Activated CD4-positive, alpha-beta memory T cell treated with anti-CD3 and anti-CD28 coated beads for 36 hours (primary cell): ENCODE data around the gene GPC1. TPM values are rescaled to one million over a fixed set of nuclear protein-coding genes. Genes with fewer than 3 reads are reported as not detected.

Experiments used
- CTCF ChIA-PET: fragments of 350-600 bp; sonication (Branson Sonifier 250); formaldehyde crosslinking; loops from one replicate; lab custom pipeline; 2021; ENCODE audit warnings: antibody characterized with exemption, inconsistent platforms; lab: Charles Lee
- POLR2A ChIA-PET: fragments of 350-600 bp; sonication (Branson Sonifier 250); formaldehyde crosslinking; loops from one replicate; lab custom pipeline; 2021; ENCODE audit warnings: antibody characterized with exemption; lab: Charles Lee
- DNase-seq: peaks from one replicate; pipeline ENCODE4 v3.0.0-alpha.2; 2020
- H3K27ac Mint-ChIP-seq: one replicate; pipeline ENCODE4 v1.8.0; 2021; ENCODE audit warnings: mixed read lengths
- H3K27me3 Mint-ChIP-seq: one replicate; pipeline ENCODE4 v1.8.0; 2021; ENCODE audit warnings: mixed read lengths
- H3K36me3 Mint-ChIP-seq: one replicate; pipeline ENCODE4 v1.8.0; 2021; ENCODE audit warnings: mixed read lengths
- H3K4me1 Mint-ChIP-seq: one replicate; pipeline ENCODE4 v1.8.0; 2021; ENCODE audit warnings: low read depth, mixed read lengths
- H3K4me3 Mint-ChIP-seq: one replicate; pipeline ENCODE4 v1.8.0; 2021; ENCODE audit warnings: mild to moderate bottlenecking, mixed read lengths
- H3K9me3 Mint-ChIP-seq: one replicate; pipeline ENCODE4 v1.8.0; 2021; ENCODE audit warnings: mixed read lengths
- intact Hi-C: fragments of 100-400 bp; cut with micrococcal nuclease; formaldehyde crosslinking; loops from one replicate; pipeline ENCODE4 v1.15.1; 2023
- total RNA-seq, 2 experiments: library from RNA; stranded (reverse); gene quantifications; one replicate each; pipeline ENCODE4 v1.2.3, GENCODE V29; 2021

The GPC1 gene
- total RNA-seq, 2 experiments from 2014 or later = 4.7 to 4.9 TPM

DNA sequence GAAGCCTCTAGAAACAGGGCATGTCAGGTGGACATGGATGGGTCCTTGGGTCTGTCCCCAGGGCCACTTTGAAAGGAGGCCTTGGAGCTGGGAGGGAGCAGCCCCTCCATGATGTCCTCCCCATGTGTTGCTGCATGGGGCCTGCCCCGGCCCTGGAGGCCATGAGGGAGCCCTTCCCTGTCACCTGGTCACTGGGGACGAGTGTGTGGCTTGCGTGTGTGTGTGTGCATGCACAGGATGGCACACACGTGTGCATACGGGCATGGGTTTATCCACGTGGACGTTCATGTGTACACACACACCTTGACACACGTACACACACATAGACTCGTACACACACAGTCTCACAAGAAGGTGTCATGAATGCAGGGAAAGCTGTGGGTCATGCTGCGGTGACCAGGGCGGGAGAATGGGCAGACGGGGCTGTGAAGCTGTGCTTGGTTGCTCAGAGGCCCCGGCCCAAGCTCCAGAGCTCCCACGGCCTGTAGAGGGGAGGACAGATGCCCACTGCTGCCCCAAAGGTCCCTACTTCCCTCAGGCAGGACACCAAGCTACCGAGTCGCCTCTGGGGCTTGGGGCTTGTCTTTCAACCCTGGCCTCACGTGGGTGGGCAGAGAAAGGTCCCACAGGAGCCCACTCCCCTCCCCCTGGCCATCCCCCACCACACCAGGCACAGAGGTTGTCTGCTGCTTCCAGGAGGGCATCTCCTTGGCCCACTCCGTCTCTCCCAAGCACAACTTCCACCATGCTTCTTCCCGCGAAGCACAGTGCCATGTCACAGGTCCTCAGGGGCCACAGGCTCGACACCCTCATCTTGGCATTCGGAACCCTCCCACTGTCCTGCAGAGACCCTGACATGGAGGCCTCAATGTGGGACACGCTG, 42.3 kb upstream of the GPC1 start:
- no peak overlapping the region for H3K27ac Mint-ChIP-seq

GRCh38 chr2:240393831-240394410, 41.5 kb upstream of the GPC1 start:
- Mint-ChIP-seq H3K4me3 (no peak overlapping the region), H3K4me1 (no peaks in the 10 kb centered on the region), H3K9me3 (no peaks in the 10 kb centered on the region), H3K36me3 (no peaks in the 10 kb centered on the region), H3K27me3 (no peaks in the 10 kb centered on the region), H3K27ac (no peak overlapping the region)
- no peak for DNase-seq
- ChIA-PET CTCF (no interaction called here), POLR2A (no interaction called here)
- intact Hi-C loops = no loop called here

More for the DNA sequence above, 42.3 kb upstream of the GPC1 start:
- no peaks in the 10 kb centered on the region for H3K27me3 Mint-ChIP-seq
- H3K4me3 Mint-ChIP-seq = no peak overlapping the region
- no peak for DNase-seq
- H3K36me3 Mint-ChIP-seq = no peaks in the 10 kb centered on the region
- no peaks in the 10 kb centered on the region for H3K9me3 Mint-ChIP-seq
- ChIA-PET POLR2A (no interaction called here), CTCF (no interaction called here)
- intact Hi-C loops = no loop called here
- H3K4me1 Mint-ChIP-seq = no peaks in the 10 kb centered on the region

- Mint-ChIP-seq H3K36me3 (no peaks in the 10 kb centered on the region), H3K4me1 (no peaks in the 10 kb centered on the region), H3K27ac (no peak overlapping the region), H3K4me3 (no peak overlapping the region), H3K27me3 (no peaks in the 10 kb centered on the region), H3K9me3 (no peaks in the 10 kb centered on the region)
- no peak for DNase-seq
- intact Hi-C loops = no loop called here
- ChIA-PET POLR2A (no interaction called here), CTCF (no interaction called here)
These were observed 40.9 kb upstream of the GPC1 start for GRCh38 chr2:240394549-240394948.

DNA sequence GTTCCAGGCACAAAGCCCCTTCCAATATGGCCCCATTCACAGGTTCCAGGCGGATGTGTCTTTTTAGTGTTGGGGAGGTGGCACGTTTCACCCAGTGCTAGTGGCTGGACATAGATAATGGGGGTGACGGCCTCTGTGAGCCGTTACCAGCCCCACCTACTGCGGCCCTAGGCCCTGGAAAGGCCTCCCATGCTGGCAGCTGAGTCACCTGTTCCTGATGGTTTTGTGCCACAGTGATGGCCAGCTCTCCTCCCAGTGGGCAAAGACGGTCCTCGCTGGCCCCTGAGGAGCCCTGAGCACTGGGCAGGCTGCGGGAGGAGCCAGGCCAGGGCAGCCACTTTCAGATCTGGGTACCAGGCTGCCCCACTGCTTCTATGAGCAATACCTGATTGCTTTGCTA, 40.0 kb upstream of the GPC1 start:
- DNase-seq = no peak
- ChIA-PET CTCF (no interaction called here), POLR2A (no interaction called here)
- H3K4me1 Mint-ChIP-seq = no peaks in the 10 kb centered on the region
- no peaks in the 10 kb centered on the region for H3K27me3 Mint-ChIP-seq
- H3K9me3 Mint-ChIP-seq = no peaks in the 10 kb centered on the region
- intact Hi-C loops = no loop called here
- H3K27ac Mint-ChIP-seq = no peak overlapping the region
- no peaks in the 10 kb centered on the region for H3K36me3 Mint-ChIP-seq
- no peak overlapping the region for H3K4me3 Mint-ChIP-seq

DNA sequence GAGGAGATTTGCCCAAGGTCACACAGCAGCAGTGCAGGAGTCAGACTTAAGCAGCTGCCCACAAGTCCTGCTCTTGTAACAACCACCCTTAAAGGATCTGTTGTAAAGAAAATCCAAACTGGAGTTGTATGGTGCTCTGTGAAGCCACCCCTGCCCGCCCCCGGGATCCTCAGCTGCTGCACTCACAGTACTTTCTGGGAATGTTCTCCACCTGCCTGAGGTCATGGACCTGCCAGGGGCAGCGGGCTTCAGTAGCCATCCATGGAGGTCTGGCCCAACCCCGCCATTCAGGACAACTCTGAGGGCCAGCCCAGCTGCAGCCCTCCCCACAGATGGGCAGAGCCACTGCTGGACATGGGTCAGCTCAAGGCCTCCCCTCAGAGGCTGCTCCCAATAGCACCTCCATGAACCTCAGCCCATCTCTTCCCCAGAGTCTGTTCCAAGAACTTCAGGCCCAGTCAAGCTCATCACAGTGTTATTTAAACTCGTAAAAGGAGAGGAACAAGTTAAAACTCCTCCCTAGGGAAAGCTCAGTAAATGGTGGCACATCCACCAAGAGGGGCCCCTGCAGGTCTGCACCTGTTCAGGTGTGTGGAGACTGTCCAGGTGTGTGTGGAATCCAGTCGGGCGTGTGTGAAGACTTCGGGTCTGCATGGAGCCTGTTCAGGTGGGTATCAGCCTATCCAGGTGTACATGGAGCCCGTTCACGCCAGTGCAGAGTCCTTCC, 39.4 kb upstream of the GPC1 start:
- POLR2A ChIA-PET = no interaction called here
- DNase-seq = no peak
- H3K27me3 Mint-ChIP-seq = no peaks in the 10 kb centered on the region
- no peaks in the 10 kb centered on the region for H3K36me3 Mint-ChIP-seq
- H3K4me1 Mint-ChIP-seq = no peaks in the 10 kb centered on the region
- intact Hi-C loops = no loop called here
- H3K4me3 Mint-ChIP-seq = no peak overlapping the region
- no peaks in the 10 kb centered on the region for H3K9me3 Mint-ChIP-seq
- no peak overlapping the region for H3K27ac Mint-ChIP-seq
- CTCF ChIA-PET = no interaction called here

- H3K4me3 Mint-ChIP-seq = no peak overlapping the region
- ChIA-PET CTCF (no interaction called here), POLR2A (no interaction called here)
- no peaks in the 10 kb centered on the region for H3K4me1 Mint-ChIP-seq
- H3K9me3 Mint-ChIP-seq = no peaks in the 10 kb centered on the region
- H3K27me3 Mint-ChIP-seq = no peaks in the 10 kb centered on the region
- no peaks in the 10 kb centered on the region for H3K36me3 Mint-ChIP-seq
- no peak for DNase-seq
- H3K27ac Mint-ChIP-seq = no peak overlapping the region
- intact Hi-C loops = no loop called here
These were observed 38.6 kb upstream of the GPC1 start for GRCh38 chr2:240396623-240397541.

DNA sequence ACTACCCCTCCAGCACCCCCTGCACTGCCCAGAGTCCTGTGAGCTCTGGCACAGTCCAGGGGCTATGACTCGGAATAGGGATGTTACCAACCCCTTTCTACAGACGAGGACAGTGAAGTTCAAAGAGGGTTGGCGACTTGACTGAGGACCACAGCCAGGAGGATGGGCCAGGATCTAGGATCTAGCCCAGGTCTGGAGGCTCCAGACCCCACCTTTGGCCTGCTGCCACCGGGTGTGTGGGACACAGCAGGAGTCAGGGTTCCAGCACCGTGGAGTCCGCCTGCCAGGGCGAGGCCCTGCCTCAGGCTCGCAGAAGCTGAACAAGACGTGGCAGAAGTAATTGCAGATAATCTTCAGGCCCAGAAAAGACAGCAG, 37.9 kb upstream of the GPC1 start:
- no peak for DNase-seq
- H3K36me3 Mint-ChIP-seq = no peaks in the 10 kb centered on the region
- H3K27me3 Mint-ChIP-seq = no peaks in the 10 kb centered on the region
- ChIA-PET POLR2A (no interaction called here), CTCF (no interaction called here)
- intact Hi-C loops = no loop called here
- no peak overlapping the region for H3K27ac Mint-ChIP-seq
- peaks cover 5% of the 10 kb centered on the region for H3K4me1 Mint-ChIP-seq
- H3K9me3 Mint-ChIP-seq = no peaks in the 10 kb centered on the region
- no peak overlapping the region for H3K4me3 Mint-ChIP-seq

DNA sequence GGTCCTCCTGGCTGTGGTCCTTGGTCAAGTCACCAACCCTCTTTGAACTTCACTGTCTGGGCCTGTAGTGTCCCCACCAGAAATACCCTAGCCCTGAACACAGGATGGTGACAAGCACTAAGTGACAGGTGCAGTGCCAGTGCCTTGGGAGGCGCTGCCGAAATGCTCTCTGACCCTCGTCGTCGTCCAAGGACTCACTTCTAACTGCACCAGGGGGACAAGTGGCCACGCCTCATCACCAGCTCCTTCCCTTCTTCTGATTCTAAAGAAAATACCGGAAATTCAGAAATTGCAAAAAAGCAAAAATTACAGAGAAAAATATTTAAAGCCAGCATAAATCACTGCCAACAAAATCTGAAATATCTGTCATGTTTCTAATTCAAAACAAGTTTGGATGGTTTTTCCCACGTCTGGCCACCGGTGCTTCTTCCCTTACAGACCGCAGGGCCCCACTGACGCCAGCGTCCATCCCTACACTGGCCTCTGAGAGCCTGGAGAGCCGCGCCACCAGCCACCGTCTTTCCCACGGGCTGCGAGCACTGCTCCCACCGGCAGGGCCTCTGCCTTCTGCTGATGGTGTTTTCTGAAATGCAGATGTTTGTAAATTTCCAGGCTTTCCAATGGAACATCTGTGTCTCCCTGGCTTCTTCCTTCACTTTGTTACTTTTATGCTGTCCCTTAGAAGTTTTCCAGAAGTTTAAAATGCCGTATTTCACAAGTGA, 37.4 kb upstream of the GPC1 start:
- intact Hi-C loops = no loop called here

GRCh38 chr2:240398661-240399267, 36.7 kb upstream of the GPC1 start:
- H3K27ac Mint-ChIP-seq = no peak overlapping the region
- ChIA-PET CTCF (no interaction called here), POLR2A (no interaction called here)
- no peaks in the 10 kb centered on the region for H3K27me3 Mint-ChIP-seq
- intact Hi-C loops = no loop called here
- peaks cover 18% of the 10 kb centered on the region for H3K4me1 Mint-ChIP-seq
- no peaks in the 10 kb centered on the region for H3K36me3 Mint-ChIP-seq
- no peaks in the 10 kb centered on the region for H3K9me3 Mint-ChIP-seq
- no peak overlapping the region for H3K4me3 Mint-ChIP-seq
- DNase-seq = peak; percentile 7

More for the DNA sequence above, 37.4 kb upstream of the GPC1 start:
- ChIA-PET CTCF (no interaction called here), POLR2A (no interaction called here)
- no peaks in the 10 kb centered on the region for H3K9me3 Mint-ChIP-seq
- H3K27me3 Mint-ChIP-seq = no peaks in the 10 kb centered on the region
- H3K36me3 Mint-ChIP-seq = no peaks in the 10 kb centered on the region
- no peak overlapping the region for H3K4me3 Mint-ChIP-seq
- peak; percentile 4 for DNase-seq
- H3K27ac Mint-ChIP-seq = no peak overlapping the region
- H3K4me1 Mint-ChIP-seq = peaks cover 11% of the 10 kb centered on the region

GRCh38 chr2:240399419-240400324, 35.8 kb upstream of the GPC1 start:
- no peaks in the 10 kb centered on the region for H3K9me3 Mint-ChIP-seq
- H3K36me3 Mint-ChIP-seq = no peaks in the 10 kb centered on the region
- intact Hi-C loops = no loop called here
- peaks cover 21% of the 10 kb centered on the region for H3K4me1 Mint-ChIP-seq
- peak; percentile 7 for DNase-seq
- ChIA-PET POLR2A (no interaction called here), CTCF (no interaction called here)
- no peak overlapping the region for H3K27ac Mint-ChIP-seq
- no peak overlapping the region for H3K4me3 Mint-ChIP-seq
- no peaks in the 10 kb centered on the region for H3K27me3 Mint-ChIP-seq
